ENCODE data around the gene SHE.
"Not testable (repeated sequence)": the region's sequence is repeated elsewhere in the genome, so short reads cannot be mapped to it uniquely, and the experiment has no call there.

Gene SHE

DNA sequence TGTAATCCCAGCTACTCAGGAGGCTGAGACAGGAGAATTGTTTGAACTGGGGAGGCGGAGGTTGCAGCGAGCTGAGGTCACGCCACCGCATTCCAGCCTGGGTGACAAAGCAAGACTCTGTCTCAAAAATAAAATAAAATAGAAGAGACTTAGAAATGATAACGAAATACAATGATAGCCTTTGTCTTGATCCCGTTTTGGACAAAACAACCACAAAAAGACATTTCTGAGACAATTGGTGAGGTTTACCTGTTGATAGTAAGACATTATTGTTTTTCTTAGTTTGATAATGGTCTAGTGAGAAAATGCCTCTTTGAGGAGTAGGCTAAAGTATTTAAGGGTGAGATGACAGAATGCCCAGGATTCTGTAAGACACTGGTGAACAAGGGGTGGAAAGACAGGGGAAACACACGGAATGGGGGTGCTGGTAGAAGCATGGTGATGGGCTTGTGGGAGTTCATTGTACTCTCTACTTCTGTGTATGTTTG lies 11.9 kb upstream of the SHE start:
- no peak for DNase-seq (ENCODE audit: low spot score)

DNA sequence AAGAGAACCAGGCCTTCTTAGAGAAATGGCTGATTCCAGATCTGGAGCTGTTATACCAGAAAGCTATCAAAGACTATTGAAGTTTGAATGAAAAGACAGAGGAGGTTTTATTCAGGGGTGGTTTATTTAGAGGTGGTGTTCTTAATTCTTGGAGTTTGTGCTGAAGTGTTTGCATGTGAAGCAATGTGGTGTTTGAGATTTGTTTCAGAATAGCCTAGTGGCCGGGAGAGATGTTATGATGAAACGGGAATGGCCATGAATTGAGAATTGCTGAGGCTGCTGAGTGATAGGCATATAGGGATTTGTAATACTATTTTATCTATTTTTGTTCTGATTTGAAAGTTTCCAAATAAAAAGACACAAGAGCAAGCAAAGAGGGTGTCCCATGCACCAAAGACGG lies 10.5 kb upstream of the SHE start:
- no peak for DNase-seq (ENCODE audit: low spot score)

DNA sequence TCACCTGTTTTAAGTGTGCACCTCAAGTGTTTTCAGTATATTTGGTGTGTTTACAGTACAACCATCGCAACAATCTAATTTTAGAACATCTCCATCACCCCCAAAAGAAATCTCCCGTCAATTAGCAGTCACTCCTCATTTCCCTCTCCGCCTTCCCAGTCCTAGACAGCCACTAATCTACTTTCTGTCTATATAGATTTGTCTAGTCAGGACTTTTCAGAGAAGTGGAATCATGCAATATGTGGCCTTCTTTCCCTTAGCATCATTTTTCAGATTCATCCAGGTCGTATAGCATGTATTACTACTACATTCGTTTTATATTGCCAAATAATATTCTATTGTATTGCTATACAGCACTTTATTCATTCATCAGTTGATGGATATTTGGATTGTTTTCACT lies 1.7 kb upstream of the SHE start:
- no peak for DNase-seq (ENCODE audit: low spot score)

DNA sequence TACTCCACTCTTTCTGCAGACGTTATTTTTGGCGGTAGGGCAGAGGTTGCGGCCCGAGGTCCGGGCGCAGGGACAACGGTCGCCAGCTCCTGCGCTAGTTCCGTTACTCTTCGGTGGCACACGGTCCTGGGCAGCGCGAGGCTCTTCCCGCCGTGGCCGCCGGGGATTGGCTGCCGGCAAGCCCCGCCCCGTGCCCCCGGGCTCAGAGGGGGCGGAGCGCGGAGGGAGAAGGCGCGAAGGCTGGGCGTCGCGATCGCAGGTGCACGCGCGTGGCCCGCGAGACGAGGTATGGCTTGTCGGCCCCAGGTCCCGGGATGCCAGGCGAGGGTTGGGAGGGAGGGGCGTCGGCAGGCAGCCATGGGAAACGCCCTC lies 518 bp upstream of the SHE start:
- no peak for DNase-seq (ENCODE audit: low spot score)

DNA sequence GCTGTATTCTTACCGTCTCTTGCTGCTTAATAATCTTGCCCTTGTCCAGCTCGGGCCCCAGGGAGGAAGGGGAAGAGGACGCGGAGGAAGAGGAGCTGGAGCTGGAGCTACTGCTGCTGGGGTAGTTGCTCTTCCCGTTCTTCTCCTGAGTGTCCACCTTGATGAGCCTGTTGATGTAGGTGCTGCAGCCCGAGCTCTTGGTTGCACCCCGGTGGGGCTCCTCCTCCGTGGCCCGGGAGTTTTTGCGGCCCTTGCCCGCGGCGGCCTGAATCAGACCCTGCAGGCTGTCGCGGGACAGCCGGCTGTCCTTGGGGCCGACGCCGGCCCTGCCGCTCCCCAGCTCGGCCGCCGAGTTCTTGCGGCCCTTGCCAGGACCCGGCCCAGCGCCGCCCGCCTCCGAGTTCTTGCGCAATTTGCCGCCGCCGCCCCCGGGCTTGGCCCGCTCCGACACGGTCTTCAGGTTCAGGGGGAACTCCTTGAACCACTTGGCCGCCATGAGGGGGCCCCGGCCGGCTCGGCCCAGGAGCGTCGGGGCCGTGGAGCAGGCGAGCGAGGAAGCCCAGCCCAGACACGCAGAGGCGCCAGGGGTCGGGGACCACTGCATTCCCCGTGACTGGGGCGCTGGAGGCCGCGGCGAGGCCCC lies 668 bp downstream of the SHE start:
- DNase-seq (ENCODE audit: low spot score), result no peak

DNA sequence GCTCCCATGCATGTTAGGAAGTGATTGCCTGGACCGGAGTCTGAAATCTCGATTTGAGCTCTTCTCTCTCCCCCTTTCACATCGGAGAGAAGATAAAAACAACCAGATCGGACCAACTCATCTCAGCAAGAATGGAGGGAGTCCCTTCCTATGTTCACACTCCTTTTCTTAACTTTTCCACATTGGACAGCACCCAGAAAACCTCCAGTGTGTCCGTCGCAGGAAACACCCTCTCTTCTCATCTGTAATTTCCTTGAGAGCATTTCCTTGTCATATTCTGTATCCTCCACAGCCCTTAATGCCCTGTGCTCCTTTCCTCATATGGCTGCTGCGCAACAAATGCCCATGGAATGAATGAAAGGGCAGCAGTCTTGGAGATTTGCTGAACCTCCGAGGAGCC lies 1.7 kb downstream of the SHE start:
- no peak for DNase-seq (ENCODE audit: low spot score)

DNA sequence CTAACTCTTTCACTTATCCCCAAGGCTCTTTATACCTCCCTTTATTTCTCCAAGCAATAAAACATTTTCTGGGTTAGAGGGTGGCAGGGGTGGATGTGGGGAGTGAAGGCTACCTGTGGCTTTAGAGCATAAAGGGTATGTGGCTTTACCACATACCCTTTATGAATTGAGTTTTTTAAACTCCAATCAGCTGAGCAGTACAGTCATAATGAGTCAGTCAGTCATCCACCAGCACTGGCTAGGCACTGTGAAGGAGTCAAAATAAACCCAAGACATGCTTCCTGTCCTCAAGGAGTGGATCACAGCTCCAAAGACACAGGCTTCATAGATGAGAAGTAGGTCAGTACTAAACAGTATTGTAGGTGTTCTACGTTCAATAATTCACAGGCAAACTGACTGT lies 2.8 kb downstream of the SHE start:
- no peak for DNase-seq (ENCODE audit: low spot score)

DNA sequence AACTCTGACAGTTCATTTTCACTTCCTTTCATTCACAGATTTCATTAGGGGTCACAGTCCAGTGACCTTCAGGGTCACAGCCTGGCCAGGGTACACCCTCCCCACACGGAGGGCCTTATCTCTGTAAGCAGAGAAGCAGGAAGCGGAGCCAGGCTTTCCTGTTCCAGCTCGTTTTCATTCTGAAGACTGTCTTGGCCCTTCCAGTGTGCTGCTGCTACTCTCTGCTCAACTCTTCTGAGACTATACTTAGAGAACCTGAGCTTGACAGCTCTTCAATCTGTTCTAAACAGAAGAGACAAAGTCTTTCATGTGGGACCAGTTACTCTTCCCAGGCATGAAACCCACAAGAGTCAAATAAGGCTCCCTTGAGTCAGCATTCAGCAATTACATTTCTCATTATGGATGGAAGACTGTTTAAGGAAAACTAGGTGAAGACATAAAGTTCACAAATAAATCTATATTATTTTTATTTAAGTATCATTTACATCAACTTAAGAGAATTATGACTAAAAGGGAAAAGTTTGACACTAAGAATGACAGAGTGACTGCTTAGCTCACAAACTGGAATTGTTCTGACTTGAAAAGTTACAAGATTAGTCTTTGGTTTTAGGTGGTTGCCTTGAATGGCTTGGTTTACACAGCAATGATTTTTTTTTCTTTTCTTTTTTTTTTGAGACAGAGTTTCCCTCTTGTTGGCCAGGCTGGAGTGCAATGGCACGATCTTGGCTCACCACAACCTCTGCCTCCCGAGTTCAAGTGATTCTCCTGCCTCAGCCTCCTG lies 5.0 kb downstream of the SHE start:
- no peak for DNase-seq (ENCODE audit: low spot score)

DNA sequence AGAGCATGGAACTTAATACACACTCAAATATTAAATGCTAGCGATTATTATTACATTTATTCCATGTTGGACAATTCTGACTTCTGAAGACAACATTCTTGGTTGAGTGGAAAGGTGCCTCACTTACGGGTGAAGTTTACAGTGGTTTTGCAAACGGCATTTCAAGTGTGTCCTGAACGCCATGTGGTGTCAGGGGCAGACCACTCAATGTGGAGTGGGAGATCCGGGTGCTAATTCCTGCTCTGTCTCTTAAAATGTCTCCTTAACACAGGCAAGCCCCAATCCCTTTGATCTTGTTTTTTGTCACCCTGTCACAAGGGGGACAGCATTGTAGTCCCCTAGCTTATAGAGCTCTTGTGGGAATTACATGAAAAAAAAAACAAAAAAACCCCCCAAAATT lies 5.8 kb downstream of the SHE start:
- DNase-seq (ENCODE audit: low spot score), result no peak

DNA sequence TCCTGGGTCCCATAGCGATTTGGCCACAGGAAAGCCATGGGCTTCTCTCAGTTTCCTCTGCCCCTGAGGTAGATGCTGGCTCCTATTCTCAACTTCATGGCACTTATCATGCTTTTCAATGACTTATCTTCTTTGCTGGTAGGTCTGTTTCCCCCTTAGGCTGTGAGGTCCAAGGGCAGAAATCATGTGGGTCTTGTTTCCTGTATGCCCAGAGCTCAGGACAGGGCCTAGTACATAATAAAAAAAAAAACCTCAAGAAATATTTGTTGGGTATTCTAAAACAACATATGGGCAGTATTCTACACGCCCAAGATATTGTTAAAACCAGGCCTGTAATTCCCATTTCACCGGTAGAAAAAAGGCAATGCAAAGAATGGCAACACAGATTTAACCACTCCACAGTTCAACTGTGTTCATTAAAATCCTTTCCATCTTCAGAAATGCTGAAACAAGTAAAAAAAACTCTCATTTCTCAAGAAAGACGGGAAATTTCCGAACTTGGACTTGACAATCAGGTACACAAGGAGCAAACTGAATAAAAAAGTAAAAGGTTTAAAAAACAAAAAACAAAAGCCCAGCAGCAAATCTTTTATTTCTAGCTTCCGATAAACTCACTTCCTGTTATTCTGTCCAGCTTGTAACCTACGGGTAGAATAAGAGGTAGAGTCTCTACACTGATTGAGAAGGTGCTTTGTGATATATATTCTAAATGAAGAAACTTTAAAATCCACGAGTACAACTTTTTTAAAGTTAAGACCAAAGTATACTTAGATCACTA lies 6.5 kb downstream of the SHE start:
- DNase-seq (ENCODE audit: low spot score), result no peak

DNA sequence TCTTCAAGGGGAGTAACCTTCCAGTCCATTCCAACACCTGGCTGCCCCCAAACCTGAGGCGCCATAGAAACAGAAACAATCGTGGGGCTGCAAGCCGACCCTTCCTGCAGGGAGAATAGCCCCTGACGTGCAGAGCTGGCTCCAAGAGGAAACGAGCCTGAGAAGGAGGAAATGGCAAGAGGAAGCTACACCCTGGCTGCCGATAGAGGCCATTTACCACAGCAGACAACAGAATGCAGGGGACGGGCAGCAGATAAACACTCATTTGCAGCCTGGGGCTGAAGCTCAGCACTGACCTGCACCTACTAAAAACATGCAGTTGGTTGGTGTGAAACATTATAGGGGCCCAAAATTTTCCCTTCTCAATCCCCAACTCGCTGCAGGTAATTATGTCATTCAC lies 8.9 kb downstream of the SHE start:
- peak; percentile 25 for DNase-seq (ENCODE audit: low spot score)

DNA sequence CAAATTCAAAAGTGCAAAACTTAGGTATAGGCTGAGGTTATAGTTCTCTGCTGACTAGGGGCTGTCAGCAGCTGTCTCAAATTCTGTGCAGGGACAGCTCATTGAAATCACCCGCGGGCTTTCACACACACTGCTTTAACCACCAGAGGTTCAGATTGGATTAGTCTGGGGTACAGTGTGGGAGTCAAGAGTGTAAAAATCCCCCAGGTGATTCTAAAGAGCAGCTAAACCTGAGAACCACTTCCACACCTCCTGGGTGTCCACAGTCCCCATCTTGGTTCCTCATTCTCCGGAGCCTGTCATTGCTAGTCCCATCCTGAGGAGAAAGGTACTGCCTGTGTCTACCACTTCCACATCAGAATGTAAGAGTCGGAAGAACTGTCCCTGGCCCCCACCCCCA lies 10.1 kb downstream of the SHE start:
- no peak for DNase-seq (ENCODE audit: low spot score)

DNA sequence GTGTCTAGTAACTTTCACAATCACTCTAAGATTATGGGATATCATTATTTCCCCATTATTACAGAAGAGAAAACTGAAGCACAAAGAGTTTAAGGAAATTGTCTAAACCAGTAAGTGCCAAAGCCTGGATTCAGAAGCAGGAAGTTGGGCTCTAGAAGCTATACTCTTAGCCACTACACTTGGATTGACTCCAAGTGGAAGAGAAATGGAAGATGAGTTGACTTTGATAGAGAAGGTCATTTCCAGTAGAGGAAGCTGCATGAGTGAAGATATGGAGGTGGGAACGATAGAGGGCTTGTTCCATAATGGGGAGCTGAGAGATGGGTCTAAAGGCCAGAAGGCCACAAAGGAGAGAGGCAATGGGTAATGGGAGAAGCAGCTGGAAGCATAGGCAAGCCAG lies 11.9 kb downstream of the SHE start:
- no peak for DNase-seq (ENCODE audit: low spot score)

DNA sequence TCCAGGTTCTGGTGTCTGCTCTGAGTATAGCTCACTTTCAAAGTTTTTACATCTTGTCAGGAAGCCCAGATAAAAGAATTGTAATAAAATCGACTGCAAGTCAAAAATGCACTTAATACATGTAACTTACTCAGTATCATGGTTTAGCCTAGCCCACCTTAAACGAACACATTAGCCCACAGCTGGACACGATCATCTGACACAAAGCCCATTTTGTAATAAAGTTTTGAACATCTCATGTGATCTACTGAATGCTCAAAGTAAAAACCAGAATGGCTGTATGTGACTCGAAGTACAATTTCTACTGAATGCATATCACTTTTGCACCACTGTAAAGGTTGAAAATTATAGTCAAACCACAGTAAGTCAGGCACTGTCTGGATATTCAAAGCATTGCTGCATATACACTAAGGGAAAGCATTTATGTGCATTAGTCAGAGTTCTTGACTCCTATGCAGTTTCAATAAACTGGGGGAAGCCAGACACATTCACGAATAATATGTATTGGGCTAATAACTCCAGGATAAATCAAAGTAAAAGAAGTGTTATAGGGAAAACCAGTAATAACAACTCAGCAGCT lies 12.4 kb downstream of the SHE start:
- no peak for DNase-seq (ENCODE audit: low spot score)

DNA sequence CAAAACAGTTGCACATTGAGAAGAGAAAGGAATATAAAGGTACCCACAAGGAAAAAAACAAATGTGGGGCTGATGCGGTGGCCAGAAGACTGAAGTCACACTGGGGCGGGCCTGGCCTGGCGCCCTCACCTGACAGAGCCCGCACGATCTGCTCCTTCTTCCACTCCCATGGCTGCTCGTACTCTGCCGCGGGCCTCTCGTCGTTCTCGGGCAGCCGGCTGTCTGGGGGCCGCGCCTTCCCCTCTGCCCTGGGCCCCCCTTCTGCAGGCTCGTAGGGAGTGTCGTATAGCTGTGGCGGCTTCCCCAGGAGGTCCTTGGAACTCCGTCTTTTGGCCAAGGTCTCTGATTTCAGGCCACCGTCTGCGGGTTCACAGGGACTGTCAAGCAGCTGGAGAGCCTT lies 13.3 kb downstream of the SHE start:
- DNase-seq (ENCODE audit: low spot score), result no peak

DNA sequence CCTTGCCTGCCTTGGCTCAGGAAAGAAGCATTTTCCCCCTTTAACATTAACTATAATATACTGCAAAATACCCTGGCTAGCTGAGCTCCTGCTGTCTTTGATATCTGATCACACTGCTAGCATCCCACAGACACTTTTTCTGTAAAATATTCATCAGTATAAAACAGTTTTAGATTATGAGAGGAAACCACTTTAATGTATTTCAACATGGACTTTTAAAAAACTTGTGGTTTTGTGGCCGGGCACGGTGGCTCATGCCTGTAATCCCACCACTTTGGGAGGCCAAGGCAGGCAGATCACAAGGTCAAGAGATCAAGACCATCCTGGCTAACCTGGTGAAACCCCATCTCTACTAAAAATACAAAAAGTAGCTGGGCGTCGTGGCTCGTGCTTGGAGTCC lies 15.5 kb downstream of the SHE start:
- DNase-seq (ENCODE audit: low spot score), result not testable (repeated sequence)

DNA sequence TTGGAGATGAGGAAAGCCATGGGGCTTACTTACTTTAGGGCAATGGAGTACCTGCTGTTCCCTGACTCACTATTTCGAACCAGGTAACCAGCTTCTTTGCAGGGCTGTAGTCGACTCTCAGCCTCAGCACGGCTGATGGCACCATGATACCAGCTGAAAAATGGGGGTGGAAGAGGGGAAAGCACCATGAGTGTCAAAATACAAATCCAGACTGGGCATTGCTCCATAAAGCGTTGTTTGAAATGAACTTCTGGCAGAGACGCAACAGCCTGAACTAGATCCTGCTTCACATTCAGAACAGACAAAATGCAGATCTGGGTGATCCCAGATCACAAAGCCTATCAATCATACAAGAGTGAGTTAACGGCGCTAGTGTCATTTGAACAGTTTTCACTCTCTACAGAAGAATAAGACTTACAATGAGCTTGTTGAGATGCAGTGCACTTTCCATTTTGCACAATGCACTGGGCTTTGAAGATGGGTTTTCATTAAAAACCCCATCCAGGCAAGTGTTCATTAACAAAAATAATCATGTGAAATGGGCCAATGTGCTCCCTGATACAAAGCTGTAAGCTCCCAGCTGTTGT lies 16.2 kb downstream of the SHE start:
- DNase-seq (ENCODE audit: low spot score), result no peak

DNA sequence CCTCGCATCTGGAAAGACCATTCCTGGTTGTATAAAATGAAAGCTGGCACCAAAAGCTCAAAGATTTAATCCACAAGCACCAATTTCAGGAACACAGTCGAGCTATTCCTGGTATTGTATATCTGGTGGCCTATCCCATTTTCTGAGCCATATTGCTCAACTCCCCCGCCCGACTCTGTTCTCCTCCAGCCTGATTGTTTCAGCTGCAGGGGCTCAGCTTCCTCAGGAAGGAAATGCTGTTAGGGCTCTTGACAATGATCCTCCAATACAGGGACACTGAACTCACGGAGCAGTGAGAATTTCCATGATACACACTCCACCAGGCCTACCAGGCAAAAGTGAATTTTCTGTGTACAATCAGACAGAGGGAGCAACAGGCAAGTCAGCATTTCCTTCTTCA lies 17.1 kb downstream of the SHE start:
- no peak for DNase-seq (ENCODE audit: low spot score)

DNA sequence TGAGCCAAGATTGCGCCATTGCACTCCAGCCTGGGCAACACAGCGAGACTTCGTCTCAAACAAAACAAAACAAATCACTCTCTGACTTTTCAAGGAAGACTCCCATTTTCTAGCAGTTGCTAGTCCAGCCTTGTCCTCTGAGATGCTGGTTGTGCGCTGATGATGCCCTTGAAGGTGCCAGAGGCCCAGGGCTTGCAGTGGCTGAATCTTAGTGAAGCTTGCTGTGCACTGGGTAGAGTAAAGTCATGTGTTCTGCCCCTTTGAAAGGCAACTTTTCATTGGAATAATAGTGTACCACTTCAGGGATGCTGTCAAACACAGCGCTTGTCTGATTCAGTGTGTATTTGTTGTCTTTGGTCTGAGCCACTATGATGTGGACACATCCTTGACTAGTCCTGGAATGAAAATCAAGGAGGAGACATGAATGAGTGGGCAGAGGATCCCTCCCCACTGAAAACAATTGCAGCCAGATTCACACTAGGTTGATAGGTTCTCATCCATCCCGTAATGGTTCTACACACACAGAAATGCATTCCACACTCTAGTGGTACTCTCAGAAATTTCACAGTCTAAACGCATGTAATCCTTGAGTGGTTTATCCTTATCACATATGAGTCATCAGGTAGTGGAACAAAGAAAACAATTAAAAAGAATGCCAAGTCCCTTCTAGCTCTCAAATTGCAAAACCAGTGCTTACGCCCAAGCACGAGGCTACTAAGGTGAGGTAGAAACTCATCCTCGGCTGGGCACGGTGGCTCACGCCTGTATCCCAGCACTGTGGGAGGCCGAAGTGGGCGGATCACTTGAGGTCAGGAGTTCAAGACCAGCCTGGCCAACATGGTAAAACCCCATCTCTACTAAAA lies 18.0 kb downstream of the SHE start:
- DNase-seq (ENCODE audit: low spot score), result no peak

DNA sequence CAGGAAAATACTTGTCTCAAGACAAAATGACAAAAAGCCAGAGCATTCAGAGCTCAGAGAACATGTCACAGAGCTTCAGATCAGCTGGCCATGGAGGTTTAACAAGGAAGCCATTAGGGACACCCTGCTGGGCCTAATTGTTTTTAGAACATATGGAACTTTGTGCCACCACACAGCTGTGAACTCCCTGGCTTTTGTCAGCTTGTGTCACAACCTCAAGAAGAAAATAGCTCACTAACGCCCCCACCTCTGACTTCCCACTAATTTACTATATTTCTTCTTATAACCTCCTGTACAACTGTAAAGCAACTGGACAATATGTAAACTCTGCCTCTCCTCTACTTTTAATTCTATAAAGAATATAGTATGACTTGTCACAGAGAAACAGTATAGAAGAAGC lies 21.2 kb downstream of the SHE start:
- DNase-seq (ENCODE audit: low spot score), result no peak

DNA sequence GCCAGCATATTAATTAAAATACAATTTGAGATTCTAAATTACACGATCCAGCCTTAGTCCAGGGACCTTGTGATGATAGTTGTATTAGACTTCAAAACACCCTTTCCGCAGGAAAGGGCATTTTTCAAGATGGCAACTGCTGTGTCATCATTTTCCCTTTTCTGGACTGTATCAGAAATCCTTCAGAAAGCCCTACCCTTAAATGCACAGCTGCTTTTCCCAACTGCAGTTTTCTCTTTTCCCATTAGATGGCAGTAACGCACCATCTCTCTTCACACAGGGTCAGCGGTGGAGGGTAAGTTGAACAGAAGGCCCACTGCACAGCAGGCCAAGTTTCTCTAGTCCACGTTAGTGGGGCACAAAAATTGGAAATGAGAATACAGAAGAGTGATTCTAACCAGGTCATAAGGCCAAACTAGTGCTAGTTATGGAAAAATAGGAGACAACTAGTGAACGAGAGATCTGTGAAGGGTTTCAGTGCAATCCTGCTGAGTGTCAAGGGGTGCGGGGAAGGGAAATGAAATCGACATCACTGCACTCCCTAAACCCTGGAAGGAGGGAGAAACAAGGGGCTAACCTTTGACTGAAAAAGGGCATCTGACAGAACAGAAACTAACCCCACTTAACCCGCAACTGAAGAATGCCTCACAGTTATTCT lies 22.3 kb downstream of the SHE start:
- peak; percentile 83 for DNase-seq (ENCODE audit: low spot score)
